Mesothelial cell of epicardium (in vitro differentiated cells): Measurements from ENCODE around the gene NAV2. TPM values are rescaled to one million over a fixed set of nuclear protein-coding genes. Genes with fewer than 3 reads are reported as not detected.
A peak's percentile ranks its signal among the peaks of the same experiment; 100 is the strongest.

Source experiments
- DNase-seq, 2 experiments: peaks; one replicate each; pipeline ENCODE4 v3.0.0; 2021; ENCODE audit warnings: low spot score in 2 of 2; ENCODE audit not compliant: unreplicated experiment in 2 of 2
- H3K27ac Mint-ChIP-seq: 2 replicates; pipeline ENCODE4 v1.8.0; 2021; ENCODE audit warnings: mixed read lengths
- H3K27me3 Mint-ChIP-seq: 2 replicates; pipeline ENCODE4 v1.8.0; 2021; ENCODE audit warnings: low read depth, mixed read lengths
- H3K36me3 Mint-ChIP-seq: 2 replicates; pipeline ENCODE4 v1.8.0; 2021; ENCODE audit warnings: mixed read lengths
- H3K4me1 Mint-ChIP-seq: 2 replicates; pipeline ENCODE4 v1.8.0; 2021; ENCODE audit warnings: mixed read lengths
- H3K4me3 Mint-ChIP-seq: 2 replicates; pipeline ENCODE4 v1.8.0; 2021; ENCODE audit warnings: mild to moderate bottlenecking, moderate library complexity, mixed read lengths
- H3K9me3 Mint-ChIP-seq: 2 replicates; pipeline ENCODE4 v1.8.0; 2021; ENCODE audit warnings: mixed read lengths
- CTCF ChIP-seq: fragments of 200-600 bp; sonication (generic); IDR thresholded peaks from one replicate; pipeline ENCODE4 v1.5.0; 2021; ENCODE audit warnings: antibody characterized with exemption; ENCODE audit not compliant: unreplicated experiment
- total RNA-seq: library from RNA; stranded (reverse); gene quantifications from 3 replicates; pipeline ENCODE4 v1.2.1, GENCODE V29; 2021

NAV2 gene
- total RNA-seq, 1 donor from 2014 or later: 69.8 TPM

- Mint-ChIP-seq H3K36me3 (no peaks in the 10 kb centered on the region), H3K4me1 (peaks cover 83% of the 10 kb centered on the region), H3K27ac (peak overlapping the region; percentile 95), H3K9me3 (no peaks in the 10 kb centered on the region), H3K4me3 (peak overlapping the region; percentile 56), H3K27me3 (no peaks in the 10 kb centered on the region)
- no peak for TF ChIP-seq CTCF
- DNase-seq: no peak
Observed at GRCh38 chr11:20027556-20028013, 314.9 kb downstream of the NAV2 start.

GRCh38 chr11:20029193-20029592 is 316.6 kb downstream of the NAV2 start:
- Mint-ChIP-seq H3K4me3 (no peak overlapping the region), H3K9me3 (no peaks in the 10 kb centered on the region), H3K36me3 (no peaks in the 10 kb centered on the region), H3K27ac (peak overlapping the region; percentile 95), H3K4me1 (peaks cover 87% of the 10 kb centered on the region), H3K27me3 (no peaks in the 10 kb centered on the region)
- TF ChIP-seq CTCF: no peak
- no peak for DNase-seq

- no peak overlapping the region for H3K4me3 Mint-ChIP-seq
- H3K27ac Mint-ChIP-seq: peak overlapping the region; percentile 95
- no peaks in the 10 kb centered on the region for H3K9me3 Mint-ChIP-seq
Observed at GRCh38 chr11:20030472-20030871, 317.8 kb downstream of the NAV2 start.

GRCh38 chr11:20031155-20032001 is 318.7 kb downstream of the NAV2 start:
- Mint-ChIP-seq H3K4me3 (peak overlapping the region; percentile 27), H3K4me1 (peaks cover 85% of the 10 kb centered on the region), H3K27ac (peak overlapping the region; percentile 95), H3K36me3 (no peaks in the 10 kb centered on the region), H3K27me3 (no peaks in the 10 kb centered on the region), H3K9me3 (no peaks in the 10 kb centered on the region)
- no peak for TF ChIP-seq CTCF
- DNase-seq: no peak

More at GRCh38 chr11:20030472-20030871, 317.8 kb downstream of the NAV2 start:
- peaks cover 85% of the 10 kb centered on the region for H3K4me1 Mint-ChIP-seq
- no peaks in the 10 kb centered on the region for H3K27me3 Mint-ChIP-seq
- DNase-seq: no peak
- no peak for TF ChIP-seq CTCF
- H3K36me3 Mint-ChIP-seq: no peaks in the 10 kb centered on the region

- Mint-ChIP-seq H3K4me3 (no peak overlapping the region), H3K27ac (peak overlapping the region; percentile 95), H3K27me3 (no peaks in the 10 kb centered on the region), H3K36me3 (no peaks in the 10 kb centered on the region), H3K4me1 (peaks cover 84% of the 10 kb centered on the region), H3K9me3 (no peaks in the 10 kb centered on the region)
- no peak for TF ChIP-seq CTCF
- DNase-seq: no peak
Observed at GRCh38 chr11:20032127-20032526, 319.5 kb downstream of the NAV2 start.
